Measurements from ENCODE around the gene RNASEL.

RNASEL gene

DNA sequence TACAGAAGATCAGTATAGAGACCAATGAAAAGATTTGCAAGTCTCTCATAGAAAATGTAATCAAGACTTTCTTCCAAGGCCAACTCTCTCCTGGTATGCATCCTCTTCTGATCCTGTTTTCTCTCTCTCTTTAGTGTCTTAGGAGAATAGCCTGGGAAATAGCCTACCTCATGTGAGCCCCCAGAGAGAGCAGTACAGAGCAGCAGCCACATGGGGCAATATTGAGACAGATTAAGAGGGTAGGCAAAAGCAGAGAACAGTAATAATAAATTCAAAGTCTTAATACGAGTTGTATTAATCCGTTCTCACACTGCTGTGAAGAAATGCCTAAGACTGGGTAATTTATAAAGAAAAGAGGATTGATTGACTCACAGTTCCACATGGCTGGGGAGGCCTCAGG is 61.4 kb downstream of the RNASEL start:
- no peak for DNase-seq
- in situ Hi-C loops (cut with HindIII; ENCODE audit: low pct_ligation_motif_present, low pct_unique_long_range_greater_than_20kb, low sequenced_read_pairs): no loop called here

GRCh38 chr1:182525342-182525741 is 63.7 kb downstream of the RNASEL start:
- DNase-seq: no peak
- in situ Hi-C loops (cut with HindIII; ENCODE audit: low pct_ligation_motif_present, low pct_unique_long_range_greater_than_20kb, low sequenced_read_pairs): no loop called here

All from ACHN (cell line).